GM19099 (cell line): ENCODE results near the gene UQCC2.

Experiments
- POLR2A ChIP-seq: IDR thresholded peaks from 3 replicates; pipeline ENCODE4 v1.6.1; 2011; ENCODE audit warnings: low read depth; ENCODE audit not compliant: insufficient read length; ENCODE audit errors: extremely low read depth

UQCC2 gene

DNA sequence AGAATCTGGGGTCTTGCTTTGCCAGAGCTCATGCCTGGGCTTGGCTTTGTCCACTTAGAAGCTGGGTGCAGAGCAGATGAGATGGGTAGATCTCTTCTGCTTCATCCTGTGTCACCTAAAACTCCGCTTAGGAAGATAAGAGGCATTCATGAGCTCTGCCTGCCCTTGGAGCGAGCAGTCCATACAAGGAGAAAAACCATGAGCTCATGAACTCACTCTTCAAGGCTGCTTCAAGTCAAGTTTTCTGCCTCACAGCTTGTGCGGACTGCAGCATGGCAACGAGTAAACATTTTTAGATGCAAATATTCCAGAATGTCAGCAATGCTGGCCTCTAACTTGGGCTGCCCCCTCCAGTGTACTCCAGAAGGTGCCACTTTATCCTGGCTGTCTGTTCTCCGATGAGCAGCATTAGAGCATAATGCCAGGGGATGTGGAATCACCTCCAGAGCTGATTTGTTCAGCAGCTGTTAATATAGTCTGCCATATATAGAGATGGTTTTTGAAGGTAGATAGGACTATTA, 10.7 kb upstream of the UQCC2 start:
- TF ChIP-seq POLR2A = no peak

- TF ChIP-seq POLR2A = no peak
These were observed 10.0 kb upstream of the UQCC2 start for GRCh38 chr6:33721508-33721907.

- no peak for TF ChIP-seq POLR2A
These were observed 9.5 kb upstream of the UQCC2 start for GRCh38 chr6:33720998-33721397.

GRCh38 chr6:33719326-33719987, 8.0 kb upstream of the UQCC2 start:
- TF ChIP-seq POLR2A = no peak

DNA sequence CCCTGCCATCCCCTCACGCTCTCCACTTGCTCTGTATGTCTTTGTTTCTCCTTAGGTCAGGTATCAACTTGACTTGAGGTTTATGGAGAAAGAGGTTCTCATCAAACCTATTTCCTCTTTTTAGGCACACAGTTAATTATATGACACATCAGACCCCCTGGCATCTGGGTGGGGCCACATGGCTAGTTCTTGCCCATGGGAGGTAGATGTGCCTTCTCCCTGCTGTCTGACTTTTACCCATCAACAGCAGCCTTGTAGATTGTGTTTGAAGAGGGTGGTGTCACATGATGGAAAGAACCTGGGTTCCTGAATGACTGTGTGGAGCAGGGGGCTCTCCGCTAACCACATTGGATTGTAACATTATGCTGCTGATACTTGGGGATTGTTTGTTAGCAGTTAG, 7.2 kb upstream of the UQCC2 start:
- TF ChIP-seq POLR2A = no peak

GRCh38 chr6:33717934-33718455, 6.5 kb upstream of the UQCC2 start:
- TF ChIP-seq POLR2A = no peak

- no peak for TF ChIP-seq POLR2A
These were observed 5.6 kb upstream of the UQCC2 start for GRCh38 chr6:33716890-33717632.

DNA sequence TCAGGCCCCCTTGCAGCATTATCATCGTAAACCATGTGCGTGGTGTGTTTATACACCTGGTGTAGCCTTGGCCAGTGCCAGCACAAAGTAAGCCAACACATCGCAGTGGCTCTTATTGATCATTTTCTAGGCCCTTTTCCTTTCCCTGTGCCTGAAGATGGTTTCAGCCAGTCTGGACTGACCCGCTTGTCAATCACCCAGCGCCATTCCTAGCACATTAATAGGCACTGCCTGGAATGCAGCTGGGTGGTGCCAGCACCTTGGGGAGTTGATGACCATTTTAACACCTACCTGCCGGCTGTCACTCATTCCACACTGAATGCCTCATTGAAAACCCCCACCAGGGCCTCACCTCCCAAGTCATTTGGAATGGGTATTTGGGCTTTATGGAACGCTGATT, 4.9 kb upstream of the UQCC2 start:
- TF ChIP-seq POLR2A = no peak

DNA sequence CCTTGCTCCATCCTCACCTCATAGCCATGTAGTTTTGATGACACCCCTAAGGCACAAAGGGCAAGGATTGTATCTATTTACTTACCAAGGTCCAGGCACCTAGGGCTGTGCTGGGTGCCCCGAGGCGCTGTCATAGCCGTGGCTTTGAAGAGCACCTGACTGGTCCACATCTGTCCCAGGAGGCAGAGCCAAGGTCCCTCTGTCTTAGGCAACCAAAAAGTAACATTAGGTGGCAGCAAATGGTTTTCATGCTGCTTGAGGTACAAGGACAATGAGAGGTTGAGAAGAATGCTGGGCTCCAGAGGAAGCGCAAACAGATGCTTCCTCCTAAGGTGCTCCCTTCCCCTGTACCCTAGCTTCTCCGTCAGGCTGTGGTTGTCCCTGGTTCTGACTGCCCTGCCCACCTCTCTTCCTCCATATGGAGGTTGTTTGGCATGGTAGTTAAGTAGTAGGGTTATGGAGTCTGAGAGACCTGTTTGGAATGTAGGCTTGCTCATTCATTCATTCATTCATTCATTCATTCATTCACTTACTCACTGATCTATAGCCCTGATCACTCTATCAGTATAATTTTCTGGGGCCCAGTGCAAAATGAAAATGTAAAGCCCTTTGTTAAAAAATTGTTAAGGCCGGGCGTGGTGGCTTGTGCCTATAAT, 3.0 kb upstream of the UQCC2 start:
- no peak for TF ChIP-seq POLR2A

GRCh38 chr6:33713786-33714185, 2.3 kb upstream of the UQCC2 start:
- TF ChIP-seq POLR2A = no peak

DNA sequence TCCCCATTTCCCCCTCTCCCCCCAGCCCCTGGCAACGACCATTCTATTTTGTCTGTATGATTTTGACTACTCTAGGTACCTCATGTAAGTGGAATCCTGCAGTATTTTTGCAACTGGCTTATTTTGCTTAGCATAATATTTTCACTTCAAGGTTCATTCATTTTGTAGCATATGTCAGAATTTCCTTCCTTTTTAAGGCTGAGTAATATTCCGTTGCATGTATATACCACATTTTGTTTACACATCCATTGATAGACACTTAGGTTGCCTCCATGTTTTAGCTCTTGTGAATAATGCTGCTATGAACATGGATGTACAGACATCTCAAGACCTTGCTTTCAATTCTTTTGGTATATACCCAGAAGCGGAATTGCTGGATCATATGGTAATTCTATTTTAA, 1.4 kb upstream of the UQCC2 start:
- TF ChIP-seq POLR2A = no peak

DNA sequence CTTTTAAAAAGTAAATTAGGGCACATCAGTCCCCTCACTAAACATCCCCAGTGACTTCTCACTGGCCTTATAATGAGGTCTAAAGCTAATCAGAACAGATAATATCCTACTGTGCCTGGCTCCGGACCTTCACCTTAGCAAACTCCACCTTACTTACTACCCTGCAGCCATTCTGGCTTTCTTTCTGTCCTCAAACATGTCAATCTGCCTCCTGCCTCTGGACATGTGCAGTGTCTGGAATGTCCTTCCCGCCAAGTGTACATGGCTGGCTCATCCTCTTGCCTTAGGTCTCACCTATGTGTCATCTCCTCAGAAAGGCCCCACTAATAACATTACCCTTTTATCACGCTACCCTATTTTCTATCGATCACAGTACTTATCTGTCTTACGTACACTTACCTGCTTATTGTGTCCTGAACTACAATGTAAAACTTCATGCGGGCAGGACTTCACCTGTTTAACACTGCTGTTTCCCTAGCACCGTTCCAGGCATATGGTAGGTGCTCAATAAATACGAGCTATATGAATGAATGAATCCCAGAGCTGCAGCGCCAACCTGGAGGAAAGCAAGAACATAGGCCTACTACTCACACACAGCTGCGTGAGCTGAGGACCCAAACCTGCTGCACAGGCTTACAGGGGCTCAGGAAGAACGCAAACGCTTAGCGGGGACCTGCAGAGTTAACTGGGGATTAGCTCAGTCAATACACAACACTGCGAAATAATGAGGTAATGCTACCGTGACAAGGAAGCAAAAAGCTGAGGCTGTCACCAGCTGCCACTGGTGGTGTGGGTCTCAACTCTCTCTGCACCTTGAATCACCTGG, 991 bp downstream of the UQCC2 start:
- no peak for TF ChIP-seq POLR2A

DNA sequence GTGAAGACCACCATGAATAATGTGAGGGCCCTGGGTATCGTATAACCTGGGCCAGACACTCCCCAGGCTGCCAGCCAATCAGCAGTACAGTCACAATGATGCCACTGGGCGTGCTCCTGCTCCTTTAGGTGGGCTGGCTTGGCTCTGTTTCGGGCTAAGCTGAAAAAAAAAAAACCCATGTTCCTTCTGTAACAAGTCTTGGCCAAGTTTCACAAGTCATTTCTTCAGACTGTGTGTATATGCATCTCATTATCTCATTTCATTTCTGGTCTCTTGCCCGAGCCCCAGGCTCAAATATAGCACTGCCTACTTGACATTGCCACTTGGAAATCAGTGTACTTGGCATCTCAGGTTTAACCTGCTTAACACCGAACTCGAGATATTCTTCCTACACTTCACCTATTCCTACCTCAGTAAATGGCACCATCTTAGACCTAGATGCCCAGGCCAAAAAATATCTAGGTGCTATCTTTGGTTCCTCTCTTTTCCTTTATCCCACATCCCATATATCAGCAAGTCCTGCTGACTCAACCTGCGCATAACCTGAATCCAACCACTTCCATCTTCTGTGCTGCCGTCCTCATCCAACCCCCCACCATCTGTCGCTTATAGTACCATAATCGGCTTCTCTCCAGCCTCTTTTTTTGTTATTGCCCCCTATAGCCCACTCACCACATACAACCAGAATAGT, 1.8 kb downstream of the UQCC2 start:
- TF ChIP-seq POLR2A = no peak

GRCh38 chr6:33708516-33709204, 2.8 kb downstream of the UQCC2 start:
- TF ChIP-seq POLR2A = no peak
